ENCODE data around the gene PLEKHA6.

The PLEKHA6 gene

GRCh38 chr1:204262506-204263253 lies 97.0 kb downstream of the PLEKHA6 start:
- DNase-seq (ENCODE audit: low spot score), result no peak

GRCh38 chr1:204261746-204262505 lies 97.8 kb downstream of the PLEKHA6 start:
- no peak for DNase-seq (ENCODE audit: low spot score)

- no peak for DNase-seq (ENCODE audit: low spot score)
Measured at GRCh38 chr1:204261266-204261665, 98.5 kb downstream of the PLEKHA6 start.

GRCh38 chr1:204260601-204261197 lies 99.0 kb downstream of the PLEKHA6 start:
- no peak for DNase-seq (ENCODE audit: low spot score)

GRCh38 chr1:204259782-204260181 lies 99.9 kb downstream of the PLEKHA6 start:
- no peak for DNase-seq (ENCODE audit: low spot score)

DNA sequence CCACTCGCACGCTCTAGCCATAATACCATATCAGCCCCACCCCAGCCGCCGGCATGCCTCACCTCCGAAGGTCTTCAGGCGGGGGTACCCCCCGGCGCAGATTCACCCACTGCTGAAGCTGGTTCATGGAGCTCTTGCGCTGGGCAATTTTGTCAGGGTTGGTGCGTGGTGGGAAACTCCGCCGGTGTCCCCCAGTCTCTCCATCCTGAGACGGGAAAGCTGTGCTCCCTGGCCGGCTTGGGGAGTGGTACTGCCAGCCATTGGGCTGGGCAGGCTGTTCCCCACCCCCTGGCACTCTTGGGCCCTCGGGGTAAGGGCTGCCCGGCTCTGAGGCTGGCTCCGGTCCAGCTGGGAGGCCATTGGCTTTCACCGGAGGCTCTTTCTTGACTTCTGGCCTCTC lies 100.5 kb downstream of the PLEKHA6 start:
- no peak for DNase-seq (ENCODE audit: low spot score)

- DNase-seq (ENCODE audit: low spot score), result no peak
Measured at GRCh38 chr1:204258213-204259115, 101.3 kb downstream of the PLEKHA6 start.

GRCh38 chr1:204257446-204257845 lies 102.3 kb downstream of the PLEKHA6 start:
- no peak for DNase-seq (ENCODE audit: low spot score)

GRCh38 chr1:204256531-204256930 lies 103.2 kb downstream of the PLEKHA6 start:
- DNase-seq (ENCODE audit: low spot score), result no peak

GRCh38 chr1:204255966-204256365 lies 103.8 kb downstream of the PLEKHA6 start:
- DNase-seq (ENCODE audit: low spot score), result no peak

DNA sequence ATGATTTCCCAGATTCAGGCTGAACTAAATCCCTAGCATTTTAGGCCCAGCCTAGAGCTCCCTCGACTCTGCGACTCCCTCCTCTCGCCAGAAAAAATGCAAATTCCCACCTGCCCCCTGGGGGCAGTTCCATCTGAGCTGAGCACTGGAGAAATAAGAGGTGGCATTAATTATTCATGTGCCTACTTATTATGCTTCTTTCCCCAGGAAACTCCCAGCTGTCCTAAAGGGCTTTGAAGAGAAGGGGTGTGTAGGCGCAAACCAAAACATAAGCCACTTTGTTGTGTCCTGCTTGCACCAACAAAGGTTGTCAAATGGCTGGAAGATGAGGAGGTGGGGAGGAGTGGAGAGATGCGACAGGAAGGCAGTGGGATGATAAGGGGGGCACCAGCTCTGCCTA lies 104.5 kb downstream of the PLEKHA6 start:
- DNase-seq (ENCODE audit: low spot score), result no peak

DNA sequence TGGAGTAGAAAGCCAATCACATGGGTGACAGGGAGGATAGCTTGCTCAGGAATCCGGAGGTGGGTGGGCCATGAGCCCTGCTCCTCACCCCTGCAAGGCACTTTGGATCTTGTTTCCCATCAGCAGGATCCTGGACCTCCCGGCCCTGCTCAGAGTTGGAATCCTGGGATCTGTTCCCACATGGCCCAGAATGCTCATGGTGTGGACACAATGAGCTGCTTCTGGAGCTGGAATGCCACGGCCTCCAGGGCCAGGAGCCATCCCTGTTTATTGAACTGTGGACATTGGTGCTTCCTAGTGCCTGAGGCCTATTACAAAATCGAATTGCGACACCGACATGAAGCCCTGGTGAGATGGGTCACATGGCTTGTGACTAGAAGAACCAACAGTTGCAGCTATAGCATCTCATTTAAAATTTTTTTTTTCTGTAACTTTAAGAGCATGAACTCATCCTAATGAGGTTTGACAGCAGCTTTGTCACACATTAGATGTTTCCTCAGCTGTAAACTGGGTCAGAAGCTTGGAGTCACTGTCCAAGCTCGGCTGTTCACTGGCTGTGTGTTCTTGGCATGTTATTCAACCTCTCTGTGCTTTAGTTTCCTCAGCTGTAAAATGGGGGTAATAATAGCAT lies 105.6 kb downstream of the PLEKHA6 start:
- DNase-seq (ENCODE audit: low spot score), result no peak

- DNase-seq (ENCODE audit: low spot score), result no peak
Measured at GRCh38 chr1:204251926-204252689, 107.6 kb downstream of the PLEKHA6 start.

GRCh38 chr1:204251286-204251685 lies 108.4 kb downstream of the PLEKHA6 start:
- no peak for DNase-seq (ENCODE audit: low spot score)

DNA sequence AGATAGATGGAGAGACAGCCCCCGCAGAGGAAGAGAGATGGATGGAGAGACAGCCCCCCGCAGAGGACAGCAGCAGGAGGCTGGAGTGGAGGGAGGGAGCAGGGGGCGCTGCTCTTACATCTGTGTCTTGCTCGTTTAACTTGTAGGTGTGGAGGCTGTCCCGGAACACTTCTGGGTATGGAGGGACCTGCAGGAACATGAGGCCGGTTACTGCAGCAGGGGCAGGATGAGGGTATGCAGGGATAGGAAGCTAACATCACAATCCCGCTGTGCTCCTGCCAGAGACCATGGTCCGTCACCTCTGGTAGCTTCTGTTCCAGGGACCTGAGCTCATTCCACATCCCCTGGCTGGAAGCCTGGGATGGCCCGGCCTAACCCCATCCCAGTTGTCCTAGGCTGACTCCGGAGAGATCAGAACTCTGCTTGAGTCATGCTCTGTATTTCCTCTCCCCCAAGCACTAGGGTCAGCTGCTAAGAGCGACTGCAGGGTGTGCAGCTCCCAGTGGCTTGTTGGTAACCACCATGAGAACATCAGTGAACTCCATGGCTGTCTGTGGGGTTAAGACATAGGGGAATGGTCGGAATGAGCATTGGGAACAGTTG lies 109.2 kb downstream of the PLEKHA6 start:
- no peak for DNase-seq (ENCODE audit: low spot score)

- no peak for DNase-seq (ENCODE audit: low spot score)
Measured at GRCh38 chr1:204249736-204250427, 109.8 kb downstream of the PLEKHA6 start.

GRCh38 chr1:204248954-204249353 lies 110.8 kb downstream of the PLEKHA6 start:
- DNase-seq (ENCODE audit: low spot score), result no peak

GRCh38 chr1:204246876-204247275 lies 112.9 kb downstream of the PLEKHA6 start:
- DNase-seq (ENCODE audit: low spot score), result no peak

DNA sequence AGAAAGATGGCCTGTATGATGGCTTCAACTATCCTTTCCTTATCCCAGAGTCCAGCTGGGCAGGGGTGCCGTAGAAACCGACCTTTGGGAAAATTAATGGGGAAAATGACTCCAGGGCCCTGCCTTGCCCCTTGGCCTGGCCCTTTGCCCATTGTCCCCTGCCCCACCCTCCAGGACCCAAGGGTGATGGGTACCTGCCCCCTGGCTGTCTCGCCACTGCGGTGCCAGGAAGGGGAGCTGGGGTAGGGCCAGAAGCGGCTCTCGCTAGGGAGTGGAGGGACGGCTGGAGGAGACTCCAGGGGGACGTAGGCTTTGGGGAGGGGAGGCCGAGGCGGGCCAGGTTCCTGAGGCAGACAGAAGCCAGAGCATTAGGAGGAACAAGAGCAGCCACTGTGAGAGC lies 116.8 kb downstream of the PLEKHA6 start:
- no peak for DNase-seq (ENCODE audit: low spot score)

- no peak for DNase-seq (ENCODE audit: low spot score)
Measured at GRCh38 chr1:204241914-204242313, 117.8 kb downstream of the PLEKHA6 start.

All from left forelimb (tissue), 1 donor.